Left ventricle myocardium inferior (tissue), 1 donor: ENCODE measurements around the gene CAPN3. TPM values are rescaled to one million over a fixed set of nuclear protein-coding genes. Genes with fewer than 3 reads are reported as not detected.

Experiments
- DNase-seq: peaks from one replicate; pipeline ENCODE4 v3.0.0-alpha.2; 2020
- H3K27ac ChIP-seq: fragments of 200-600 bp; replicated peaks from 2 replicates; pipeline ENCODE4 v1.8.0; 2021
- H3K27me3 ChIP-seq: fragments of 200-600 bp; 2 replicates; pipeline ENCODE4 v1.8.0; 2021; ENCODE audit warnings: low read depth
- H3K36me3 ChIP-seq: fragments of 200-600 bp; 2 replicates; pipeline ENCODE4 v1.8.0; 2021
- H3K4me1 ChIP-seq: fragments of 200-600 bp; 2 replicates; pipeline ENCODE4 v1.8.0; 2021
- H3K4me3 ChIP-seq: fragments of 200-600 bp; 2 replicates; pipeline ENCODE4 v1.8.0; 2021; ENCODE audit warnings: mild to moderate bottlenecking, moderate library complexity
- H3K9me3 ChIP-seq: fragments of 200-600 bp; replicated peaks from 2 replicates; pipeline ENCODE4 v1.8.0; 2021
- CTCF ChIP-seq: fragments of 200-600 bp; IDR thresholded peaks from 2 replicates; pipeline ENCODE4 v1.8.0; 2021; ENCODE audit warnings: antibody characterized with exemption, mild to moderate bottlenecking, borderline replicate concordance
- intact Hi-C: fragments of 100-400 bp; cut with micrococcal nuclease; formaldehyde crosslinking; loops from one replicate; pipeline ENCODE4 v1.11.0; 2022
- total RNA-seq: library from RNA; stranded (reverse); fragmentation: NEBNext Ultra II Directional; extraction: Animal tissue kit (Norgen Biotek cat#: 25700); gene quantifications from one replicate; pipeline ENCODE4 v1.2.1, GENCODE V29; 2021
- donor health status: DM: no; HTN: yes; CAD: no; lungs with severe emphysema.

Gene CAPN3
- total RNA-seq, 1 donor from 2014 or later: 6.0 TPM

GRCh38 chr15:42365921-42366550, 6.7 kb downstream of the CAPN3 start:
- H3K4me3 ChIP-seq: no peak overlapping the region
- H3K27ac ChIP-seq: no peak overlapping the region
- no peak for DNase-seq
- no peak for TF ChIP-seq CTCF
- H3K27me3 ChIP-seq: no peaks in the 10 kb centered on the region
- peaks cover under 1% of the 10 kb centered on the region for H3K9me3 ChIP-seq
- intact Hi-C loops: no loop called here
- H3K36me3 ChIP-seq: no peaks in the 10 kb centered on the region
- peaks cover 7% of the 10 kb centered on the region for H3K4me1 ChIP-seq

GRCh38 chr15:42367041-42367440, 7.7 kb downstream of the CAPN3 start:
- intact Hi-C loops: no loop called here
- H3K36me3 ChIP-seq: no peaks in the 10 kb centered on the region
- no peak for DNase-seq
- H3K27me3 ChIP-seq: no peaks in the 10 kb centered on the region
- no peak overlapping the region for H3K27ac ChIP-seq
- no peak overlapping the region for H3K4me3 ChIP-seq
- H3K4me1 ChIP-seq: peaks cover 7% of the 10 kb centered on the region
- TF ChIP-seq CTCF: no peak
- peaks cover 4% of the 10 kb centered on the region for H3K9me3 ChIP-seq

- no peak overlapping the region for H3K27ac ChIP-seq
- intact Hi-C loops: no loop called here
- H3K36me3 ChIP-seq: no peaks in the 10 kb centered on the region
- peaks cover 4% of the 10 kb centered on the region for H3K9me3 ChIP-seq
- no peaks in the 10 kb centered on the region for H3K27me3 ChIP-seq
- no peak overlapping the region for H3K4me3 ChIP-seq
- no peak for DNase-seq
- H3K4me1 ChIP-seq: peaks cover 9% of the 10 kb centered on the region
- no peak for TF ChIP-seq CTCF
Observed at GRCh38 chr15:42368096-42368495, 8.8 kb downstream of the CAPN3 start.

GRCh38 chr15:42371096-42371495, 11.8 kb downstream of the CAPN3 start:
- Histone ChIP-seq H3K27me3 (no peaks in the 10 kb centered on the region), H3K4me1 (peaks cover 10% of the 10 kb centered on the region), H3K27ac (no peak overlapping the region), H3K4me3 (no peak overlapping the region), H3K9me3 (peaks cover 4% of the 10 kb centered on the region), H3K36me3 (no peaks in the 10 kb centered on the region)
- no peak for DNase-seq
- TF ChIP-seq CTCF: no peak
- intact Hi-C loops: no loop called here

- no peak overlapping the region for H3K4me3 ChIP-seq
- H3K9me3 ChIP-seq: peaks cover 4% of the 10 kb centered on the region
- no peaks in the 10 kb centered on the region for H3K27me3 ChIP-seq
- no peak overlapping the region for H3K27ac ChIP-seq
- DNase-seq: peak; percentile 72
- H3K36me3 ChIP-seq: no peaks in the 10 kb centered on the region
- intact Hi-C loops: no loop called here
- H3K4me1 ChIP-seq: peaks cover 10% of the 10 kb centered on the region
- no peak for TF ChIP-seq CTCF
Observed at GRCh38 chr15:42373274-42373673, 14.0 kb downstream of the CAPN3 start.
